Suprapubic skin (tissue), 4 donors: ENCODE results near the gene TTC23. TPM values are rescaled to one million over a fixed set of nuclear protein-coding genes. Genes with fewer than 3 reads are reported as not detected.

Experiments
- DNase-seq, 2 donors: peaks; one replicate each; pipeline ENCODE4 v3.0.0-alpha.2; 2019; ENCODE audit warnings: low spot score in 2 of 2
- H3K27ac ChIP-seq: fragments of 200-600 bp; sonication (generic); one replicate; pipeline ENCODE4 v1.5.1; 2019
- H3K27me3 ChIP-seq: fragments of 200-600 bp; sonication (generic); one replicate; pipeline ENCODE4 v1.5.1; 2019
- H3K36me3 ChIP-seq: fragments of 200-600 bp; sonication (generic); one replicate; pipeline ENCODE4 v1.5.1; 2019
- H3K4me1 ChIP-seq: fragments of 200-600 bp; sonication (generic); one replicate; pipeline ENCODE4 v1.5.1; 2019
- H3K4me3 ChIP-seq: fragments of 200-600 bp; sonication (generic); one replicate; pipeline ENCODE4 v1.5.1; 2019; ENCODE audit warnings: mild to moderate bottlenecking
- H3K9me3 ChIP-seq: fragments of 200-600 bp; sonication (generic); one replicate; pipeline ENCODE4 v1.5.1; 2019
- CTCF ChIP-seq, 2 donors: fragments of 200-600 bp in 1 of 2; fragments of 450-650 bp in 1 of 2; sonication (generic) in 1 of 2; IDR thresholded peaks; one replicate each; pipeline ENCODE4 v1.5.1; 2016 to 2019; ENCODE audit warnings: antibody characterized with exemption in 2 of 2, mild to moderate bottlenecking in 1 of 2, moderate library complexity in 1 of 2
- EP300 ChIP-seq: sonication (generic); formaldehyde crosslinking; IDR thresholded peaks from one replicate; pipeline ENCODE4 v1.6.1; 2017; ENCODE audit warnings: antibody characterized with exemption
- POLR2A ChIP-seq, 2 donors: fragments of 450-650 bp; IDR thresholded peaks; one replicate each; pipeline ENCODE4 v1.6.1; 2017; ENCODE audit warnings: antibody characterized with exemption in 2 of 2, mild to moderate bottlenecking in 2 of 2, moderate library complexity in 2 of 2
- POLR2AphosphoS5 ChIP-seq, 3 donors: sonication (generic); formaldehyde crosslinking; IDR thresholded peaks; one replicate each; pipeline ENCODE4 v1.6.1; 2017; ENCODE audit warnings: antibody characterized with exemption in 3 of 3
- WGBS: methylation state at CpG from one replicate; pipeline ENCODE4 v1.1.5; 2018; 5-methylcytosine and 5-hydroxymethylcytosine counted together
- total RNA-seq, 4 donors: library from RNA; depleted of rRNA; stranded (reverse); fragments of >200 nt; gene quantifications; one replicate each; pipeline ENCODE4 v1.1.0, GENCODE V29; 2016

TTC23 gene
- total RNA-seq, 4 donors from 2014 or later, result 14.4 to 34.6 (median 17.6) TPM

DNA sequence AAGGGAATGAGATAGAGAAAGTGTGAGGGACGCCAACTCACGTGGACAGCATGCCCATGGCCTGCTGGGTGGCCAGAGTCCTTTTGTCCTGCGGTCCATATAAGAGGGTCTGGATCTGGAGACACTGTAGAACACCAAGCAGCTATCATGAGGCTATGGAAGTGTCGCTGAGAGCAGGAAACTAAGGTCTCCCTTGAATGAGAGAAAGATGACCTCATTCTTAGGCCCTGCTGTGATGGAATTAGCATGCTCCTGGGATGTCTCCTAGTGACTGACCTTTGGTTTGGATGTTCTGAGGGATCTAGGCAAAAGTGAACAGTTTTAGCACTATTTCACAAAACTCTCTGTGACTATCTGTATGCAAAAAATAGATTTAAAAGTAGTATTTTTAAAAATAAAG lies 110.1 kb downstream of the TTC23 start:
- no peak overlapping the region for H3K4me3 ChIP-seq
- no peaks in the 10 kb centered on the region for H3K27me3 ChIP-seq
- TF ChIP-seq CTCF (IDR thresholded peaks at IDR 0.05) (no peak), POLR2A (IDR thresholded peaks at IDR 0.05) (no peak), EP300 (no peak), POLR2AphosphoS5 (IDR thresholded peaks at IDR 0.05) (no peak)
- no peak overlapping the region for H3K27ac ChIP-seq
- no peaks in the 10 kb centered on the region for H3K9me3 ChIP-seq
- peaks cover 25% of the 10 kb centered on the region for H3K36me3 ChIP-seq
- 95% methylated on average over 4 of the region's 4 CpGs for WGBS
- DNase-seq, result no peak
- H3K4me1 ChIP-seq, result peaks cover 8% of the 10 kb centered on the region

DNA sequence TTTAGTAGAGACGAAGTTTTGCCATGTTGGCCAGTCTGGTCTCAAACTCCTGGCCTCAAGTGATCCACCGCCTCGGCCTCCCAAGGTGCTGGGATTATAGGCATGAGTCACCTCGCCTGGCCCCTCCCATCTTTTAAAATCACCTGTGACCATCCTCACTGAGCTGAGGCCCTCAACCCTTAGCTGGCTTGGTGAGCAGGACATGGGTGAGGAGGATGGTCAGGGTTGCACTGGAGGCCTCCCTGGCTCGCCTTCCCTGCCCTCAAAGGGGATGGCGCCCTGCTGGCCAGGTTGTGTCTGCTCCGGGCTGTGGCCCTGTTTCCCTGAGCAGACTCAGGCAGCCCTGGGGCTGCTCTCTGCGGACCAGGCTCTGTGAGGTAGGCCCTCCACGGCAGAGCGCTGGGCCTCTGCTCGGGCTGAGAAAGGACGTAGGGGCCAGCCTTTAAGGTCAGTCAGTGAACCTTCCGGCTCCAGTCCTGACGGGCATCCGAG lies 110.8 kb downstream of the TTC23 start:
- no peaks in the 10 kb centered on the region for H3K27me3 ChIP-seq
- DNase-seq, result no peak
- no peak overlapping the region for H3K4me3 ChIP-seq
- 91% methylated on average over 4 of the region's 15 CpGs for WGBS
- H3K36me3 ChIP-seq, result peaks cover 25% of the 10 kb centered on the region
- no peak overlapping the region for H3K27ac ChIP-seq
- H3K9me3 ChIP-seq, result no peaks in the 10 kb centered on the region
- H3K4me1 ChIP-seq, result peaks cover 5% of the 10 kb centered on the region
- no peak for TF ChIP-seq POLR2A (IDR thresholded peaks at IDR 0.05)
- no peak for TF ChIP-seq EP300
- TF ChIP-seq CTCF (IDR thresholded peaks at IDR 0.05), result no peak
- no peak for TF ChIP-seq POLR2AphosphoS5 (IDR thresholded peaks at IDR 0.05)

GRCh38 chr15:99137877-99138276 lies 111.5 kb downstream of the TTC23 start:
- peaks cover 25% of the 10 kb centered on the region for H3K36me3 ChIP-seq
- 90% methylated on average over 3 of the region's 5 CpGs for WGBS
- H3K27ac ChIP-seq, result no peak overlapping the region
- no peaks in the 10 kb centered on the region for H3K27me3 ChIP-seq
- H3K4me3 ChIP-seq, result no peak overlapping the region
- no peaks in the 10 kb centered on the region for H3K4me1 ChIP-seq
- DNase-seq, result no peak
- no peaks in the 10 kb centered on the region for H3K9me3 ChIP-seq
- no peak for TF ChIP-seq EP300
- no peak for TF ChIP-seq POLR2AphosphoS5 (IDR thresholded peaks at IDR 0.05)
- no peak for TF ChIP-seq POLR2A (IDR thresholded peaks at IDR 0.05)
- TF ChIP-seq CTCF (IDR thresholded peaks at IDR 0.05), result no peak

GRCh38 chr15:99137111-99137546 lies 112.3 kb downstream of the TTC23 start:
- WGBS, result 84% methylated on average over 6 of the region's 13 CpGs
- no peaks in the 10 kb centered on the region for H3K4me1 ChIP-seq
- TF ChIP-seq EP300, result no peak
- no peak for TF ChIP-seq POLR2A (IDR thresholded peaks at IDR 0.05)
- TF ChIP-seq CTCF (IDR thresholded peaks at IDR 0.05), result no peak
- no peak for TF ChIP-seq POLR2AphosphoS5 (IDR thresholded peaks at IDR 0.05)
- H3K9me3 ChIP-seq, result no peaks in the 10 kb centered on the region
- H3K27me3 ChIP-seq, result no peaks in the 10 kb centered on the region
- no peak for DNase-seq
- peaks cover 28% of the 10 kb centered on the region for H3K36me3 ChIP-seq
- no peak overlapping the region for H3K27ac ChIP-seq
- H3K4me3 ChIP-seq, result no peak overlapping the region

DNA sequence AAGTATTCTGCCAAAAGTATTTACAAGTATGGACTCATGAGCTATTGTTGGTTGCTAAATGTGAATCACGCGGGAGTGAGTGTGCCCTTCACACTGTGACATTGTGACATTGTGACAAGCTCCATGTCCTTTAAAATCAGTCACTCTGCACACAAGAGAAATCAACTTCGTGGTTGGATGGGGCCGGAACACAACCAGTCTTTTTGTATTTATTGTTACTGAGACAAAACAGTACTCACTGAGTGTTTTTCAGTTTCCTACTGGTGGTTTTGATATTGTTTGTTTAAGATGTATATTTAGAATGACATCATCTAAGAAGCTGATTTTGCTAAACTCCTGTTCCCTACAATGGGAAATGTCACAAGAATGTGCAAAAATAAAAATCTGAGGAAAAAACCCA lies 114.2 kb downstream of the TTC23 start:
- Histone ChIP-seq H3K27ac (no peak overlapping the region), H3K36me3 (peaks cover 32% of the 10 kb centered on the region)

More for the DNA sequence above, 114.2 kb downstream of the TTC23 start:
- Histone ChIP-seq H3K4me1 (no peaks in the 10 kb centered on the region), H3K27me3 (no peaks in the 10 kb centered on the region), H3K4me3 (no peak overlapping the region), H3K9me3 (no peaks in the 10 kb centered on the region)
- TF ChIP-seq POLR2A (IDR thresholded peaks at IDR 0.05) (no peak), CTCF (IDR thresholded peaks at IDR 0.05) (no peak), POLR2AphosphoS5 (IDR thresholded peaks at IDR 0.05) (no peak)
- 75% methylated on average over 4 of the region's 4 CpGs for WGBS
- DNase-seq, result no peak
